Naive thymus-derived CD4-positive, alpha-beta T cell (primary cell): Measurements from ENCODE around the gene HMGA1. TPM values are rescaled to one million over a fixed set of nuclear protein-coding genes. Genes with fewer than 3 reads are reported as not detected.
"Not testable (repeated sequence)": the region's sequence is repeated elsewhere in the genome, so short reads cannot be mapped to it uniquely, and the experiment has no call there.

ENCODE experiments used
- ATAC-seq: fragments of 150-1000 bp; cut with Tn5 transposase; 2 replicates; pipeline ENCODE4 v1.10.0; 2021; ENCODE audit warnings: mild to moderate bottlenecking, moderate library complexity
- CTCF ChIA-PET: fragments of 350-600 bp; sonication (Branson Sonifier 250); formaldehyde crosslinking; loops from one replicate; lab custom pipeline; 2021; ENCODE audit warnings: antibody characterized with exemption; lab: Charles Lee
- POLR2A ChIA-PET: fragments of 350-600 bp; sonication (Branson Sonifier 250); formaldehyde crosslinking; loops from one replicate; lab custom pipeline; 2021; ENCODE audit warnings: antibody characterized with exemption, inconsistent platforms; lab: Charles Lee
- DNase-seq, 9 donors: peaks; one replicate each; pipeline versions ENCODE4 v3.0.0 to v3.0.0-alpha.2; 2020 to 2022; ENCODE audit warnings: mixed read lengths in 1 of 9
- H3K27ac ChIP-seq: one replicate; pipeline ENCODE4 v1.7.0; 2013; ENCODE audit warnings: mild to moderate bottlenecking, low read depth, low read length, moderate library complexity
- H3K27me3 ChIP-seq, 2 donors: one replicate each; pipeline ENCODE4 v1.7.0; 2013; ENCODE audit warnings: low read length in 2 of 2, mild to moderate bottlenecking in 2 of 2, moderate library complexity in 2 of 2; ENCODE audit not compliant: control insufficient read depth in 2 of 2, insufficient read depth in 2 of 2
- H3K36me3 ChIP-seq, 3 experiments: 1 replicate in 2 of 3; 2 replicates in 1 of 3; pipeline ENCODE4 v1.7.0; 2013; ENCODE audit warnings: low read length in 3 of 3, mild to moderate bottlenecking in 3 of 3, moderate library complexity in 1 of 3; ENCODE audit not compliant: insufficient read depth in 3 of 3, control insufficient read depth in 2 of 3
- H3K4me1 ChIP-seq, 2 donors: one replicate each; pipeline ENCODE4 v1.7.0; 2013; ENCODE audit warnings: low read length in 2 of 2, mild to moderate bottlenecking in 2 of 2, moderate library complexity in 1 of 2; ENCODE audit not compliant: control insufficient read depth in 2 of 2, insufficient read depth in 2 of 2
- H3K4me3 ChIP-seq: 2 replicates; pipeline ENCODE4 v1.7.0; 2013; ENCODE audit warnings: mild to moderate bottlenecking, low read length
- H3K9me3 ChIP-seq, 3 experiments: 1 replicate in 2 of 3; 2 replicates in 1 of 3; pipeline ENCODE4 v1.7.0; 2013; ENCODE audit warnings: low read length in 3 of 3; ENCODE audit not compliant: control insufficient read depth in 2 of 3
- H3K27ac Mint-ChIP-seq, 9 donors: one replicate each; pipeline ENCODE4 v1.8.0; 2020 to 2022; ENCODE audit warnings: mixed read lengths in 9 of 9, mild to moderate bottlenecking in 8 of 9, moderate library complexity in 5 of 9, inconsistent platforms in 2 of 9
- H3K27me3 Mint-ChIP-seq, 5 donors: one replicate each; pipeline ENCODE4 v1.8.0; 2021 to 2022; ENCODE audit warnings: mixed read lengths in 5 of 5, mild to moderate bottlenecking in 1 of 5
- H3K36me3 Mint-ChIP-seq, 5 donors: one replicate each; pipeline ENCODE4 v1.8.0; 2020 to 2022; ENCODE audit warnings: mixed read lengths in 5 of 5, mild to moderate bottlenecking in 3 of 5, inconsistent platforms in 1 of 5
- H3K4me1 Mint-ChIP-seq, 7 donors: one replicate each; pipeline ENCODE4 v1.8.0; 2020 to 2022; ENCODE audit warnings: mixed read lengths in 7 of 7, mild to moderate bottlenecking in 3 of 7, inconsistent platforms in 1 of 7
- H3K4me3 Mint-ChIP-seq, 10 donors: one replicate each; pipeline ENCODE4 v1.8.0; 2020 to 2022; ENCODE audit warnings: mild to moderate bottlenecking in 10 of 10, mixed read lengths in 10 of 10, moderate library complexity in 6 of 10, inconsistent platforms in 2 of 10
- H3K9me3 Mint-ChIP-seq, 11 donors: one replicate each; pipeline ENCODE4 v1.8.0; 2020 to 2022; ENCODE audit warnings: mixed read lengths in 11 of 11, mild to moderate bottlenecking in 4 of 11, inconsistent platforms in 1 of 11, moderate library complexity in 1 of 11
- intact Hi-C, 2 donors: fragments of 100-400 bp; cut with micrococcal nuclease; formaldehyde crosslinking; loops; one replicate each; pipeline ENCODE4 v1.15.1; 2023
- polyA plus RNA-seq, 2 donors: library from polyadenylated mRNA; unstranded; fragments of 300-500 nt; fragmentation: Illumina TruSeq; gene quantifications; one replicate each; pipeline ENCODE4 v1.2.3, GENCODE V29; 2021
- total RNA-seq, 6 experiments: library from RNA in 5 of 6; stranded (reverse) in 5 of 6; gene quantifications; 1 replicate in 5 of 6; 2 replicates in 1 of 6; pipeline ENCODE4 v1.2.3 and lab custom pipeline; 2021 to 2026

The HMGA1 gene
- total and polyA plus RNA-seq, 7 experiments from 2014 or later: 35.7 to 180 (median 94.5) TPM

GRCh38 chr6:34259529-34260069 is 22.9 kb downstream of the HMGA1 start:
- no peaks in the 10 kb centered on the region for H3K27me3 ChIP-seq
- Mint-ChIP-seq H3K36me3 (peaks cover 0 to 11% (median 7%) of the 10 kb centered on the region in 5 donors), H3K27me3 (no peaks in the 10 kb centered on the region), H3K4me3 (no peak overlapping the region), H3K9me3 (peaks cover 0 to 11% (median 2%) of the 10 kb centered on the region in 11 donors), H3K27ac (peak overlapping the region in 1 of 9 donors; percentile 58), H3K4me1 (no peaks in the 10 kb centered on the region)
- no peaks in the 10 kb centered on the region for H3K4me1 ChIP-seq
- intact Hi-C loops: no loop called here
- DNase-seq (no peak), ATAC-seq (no peak)
- no peak overlapping the region for H3K4me3 ChIP-seq
- H3K27ac ChIP-seq: no peak overlapping the region
- no peaks in the 10 kb centered on the region for H3K9me3 ChIP-seq
- ChIA-PET CTCF (interaction anchor here (0.6 kb wide), 1 partner anchor 748 kb away, joined by 7 read pairs; no protein-coding TSS in a partner anchor), POLR2A (no interaction called here)
- H3K36me3 ChIP-seq: no peaks in the 10 kb centered on the region

GRCh38 chr6:34260576-34261267 is 24.0 kb downstream of the HMGA1 start:
- Mint-ChIP-seq H3K27me3 (no peaks in the 10 kb centered on the region), H3K4me3 (no peak overlapping the region), H3K9me3 (peaks cover 0 to 11% (median 2%) of the 10 kb centered on the region in 11 donors), H3K36me3 (peaks cover 0 to 11% (median 7%) of the 10 kb centered on the region in 5 donors), H3K27ac (no peak overlapping the region), H3K4me1 (no peaks in the 10 kb centered on the region)
- CTCF ChIA-PET: no interaction called here
- POLR2A ChIA-PET: no interaction called here
- no peak for DNase-seq
- H3K27me3 ChIP-seq: no peaks in the 10 kb centered on the region
- H3K4me1 ChIP-seq: no peaks in the 10 kb centered on the region
- no peak for ATAC-seq
- no peaks in the 10 kb centered on the region for H3K9me3 ChIP-seq
- no peak overlapping the region for H3K4me3 ChIP-seq
- H3K27ac ChIP-seq: no peak overlapping the region
- intact Hi-C loops: no loop called here
- no peaks in the 10 kb centered on the region for H3K36me3 ChIP-seq

- H3K9me3 ChIP-seq, DNase-seq, H3K4me3 Mint-ChIP-seq, H3K4me1 Mint-ChIP-seq, H3K36me3 ChIP-seq, ATAC-seq, H3K27ac Mint-ChIP-seq, H3K4me3 ChIP-seq, CTCF ChIA-PET, intact Hi-C loops, POLR2A ChIA-PET, H3K27ac ChIP-seq, H3K4me1 ChIP-seq, H3K27me3 ChIP-seq, H3K27me3 Mint-ChIP-seq: not testable (repeated sequence)
- H3K36me3 Mint-ChIP-seq: peaks cover 0 to 11% (median 7%) of the 10 kb centered on the region in 5 donors
- H3K9me3 Mint-ChIP-seq: peaks cover 0 to 11% (median 2%) of the 10 kb centered on the region in 11 donors
Observed at GRCh38 chr6:34263484-34263883, 26.8 kb downstream of the HMGA1 start.

- H3K4me1 Mint-ChIP-seq: no peaks in the 10 kb centered on the region
- DNase-seq (no peak), ATAC-seq (no peak)
- H3K4me3 Mint-ChIP-seq: no peak overlapping the region
- CTCF ChIA-PET: no interaction called here
- no peaks in the 10 kb centered on the region for H3K27me3 ChIP-seq
- no peaks in the 10 kb centered on the region for H3K4me1 ChIP-seq
- no peaks in the 10 kb centered on the region for H3K36me3 ChIP-seq
- no peak overlapping the region for H3K27ac Mint-ChIP-seq
- H3K4me3 ChIP-seq: no peak overlapping the region
- H3K27ac ChIP-seq: no peak overlapping the region
- H3K9me3 Mint-ChIP-seq: peaks cover 0 to 8% (median 2%) of the 10 kb centered on the region in 11 donors
- POLR2A ChIA-PET: no interaction called here
- peaks cover 0 to 8% (median 4%) of the 10 kb centered on the region in 5 donors for H3K36me3 Mint-ChIP-seq
- H3K27me3 Mint-ChIP-seq: no peaks in the 10 kb centered on the region
- intact Hi-C loops: no loop called here
- no peaks in the 10 kb centered on the region for H3K9me3 ChIP-seq
Observed at GRCh38 chr6:34267746-34268145, 31.1 kb downstream of the HMGA1 start.

- H3K9me3 Mint-ChIP-seq, H3K36me3 Mint-ChIP-seq, POLR2A ChIA-PET, H3K27me3 ChIP-seq, H3K27ac Mint-ChIP-seq, ATAC-seq, intact Hi-C loops, H3K9me3 ChIP-seq, H3K27me3 Mint-ChIP-seq, DNase-seq, H3K4me1 Mint-ChIP-seq, CTCF ChIA-PET, H3K4me3 ChIP-seq, H3K27ac ChIP-seq, H3K36me3 ChIP-seq, H3K4me1 ChIP-seq, H3K4me3 Mint-ChIP-seq: not testable (repeated sequence)
Observed at GRCh38 chr6:34269132-34269531, 32.5 kb downstream of the HMGA1 start.

- H3K4me3 Mint-ChIP-seq: peak overlapping the region in 2 of 10 donors; percentile 37 to 47
- H3K27me3 ChIP-seq, ATAC-seq, H3K27me3 Mint-ChIP-seq, H3K36me3 ChIP-seq, H3K9me3 ChIP-seq, H3K27ac ChIP-seq, H3K9me3 Mint-ChIP-seq, CTCF ChIA-PET, H3K36me3 Mint-ChIP-seq, intact Hi-C loops, POLR2A ChIA-PET, H3K4me1 Mint-ChIP-seq, DNase-seq, H3K4me3 ChIP-seq, H3K4me1 ChIP-seq: not testable (repeated sequence)
- H3K27ac Mint-ChIP-seq: peak overlapping the region in 1 of 9 donors; percentile 78
Observed at GRCh38 chr6:34269658-34270341, 33.1 kb downstream of the HMGA1 start.
